K562 (cell line): ENCODE data around the gene LRRC37A3. TPM values are rescaled to one million over a fixed set of nuclear protein-coding genes. Genes with fewer than 3 reads are reported as not detected.
"Not testable (repeated sequence)": the region's sequence is repeated elsewhere in the genome, so short reads cannot be mapped to it uniquely, and the experiment has no call there.

Experiments used
- ATAC-seq: fragments of 200-7000 bp; cut with Tn5 transposase; 3 replicates; pipeline ENCODE4 v1.9.1; 2020; ENCODE audit warnings: moderate library complexity
- BruUV-seq: library from RNA; stranded (reverse); fragments of 400-500 nt; replicated peaks from 2 replicates; lab custom pipeline; 2021; lab: Mats Ljungman, UMichigan
- CTCF ChIA-PET: fragments of 300-600 bp; formaldehyde crosslinking; extraction: SDS; loops from one replicate; lab custom pipeline; 2021; ENCODE audit warnings: low intra/inter-chr PET ratio; lab: Yijun Ruan, JAX
- POLR2A ChIA-PET: fragments of 300-600, 350-650 bp; sonication (Branson Sonifier 250); formaldehyde crosslinking; extraction: SDS; loops from one replicate; lab custom pipeline; 2021; ENCODE audit warnings: antibody characterized with exemption, inconsistent platforms; lab: Yijun Ruan, JAX
- DNase-seq, 4 experiments: peaks; one replicate each; pipeline versions ENCODE4 v3.0.0 to v3.0.0-alpha.2; 2011 to 2018; ENCODE audit warnings: low spot score in 3 of 4, mixed read lengths in 3 of 4; ENCODE audit errors: extremely low read depth in 1 of 4
- FAIRE-seq: peaks from 2 replicates; lab custom pipeline; 2011; peaks lifted over from hg19 to GRCh38; lab: Jason Lieb, UNC
- H2AFZ ChIP-seq: 2 replicates; pipeline ENCODE4 v1.6.0; 2011; ENCODE audit warnings: low read depth, low read length, control low read depth, inconsistent platforms
- H3K27ac ChIP-seq: fragments of 200-600 bp; 3 replicates; pipeline ENCODE4 v1.8.0; 2011; ENCODE audit warnings: low read depth, mild to moderate bottlenecking, control low read depth, inconsistent platforms, low read length, moderate library complexity, mixed read lengths; ENCODE audit errors: extremely low read depth
- H3K27me3 ChIP-seq, 2 experiments: fragments of 300-600 bp in 1 of 2; 2 replicates in 1 of 2; 3 replicates in 1 of 2; pipeline versions ENCODE4 v1.6.0 to v1.8.0; 2011; ENCODE audit warnings: inconsistent platforms in 2 of 2, low read length in 2 of 2, mild to moderate bottlenecking in 1 of 2, mixed read lengths in 1 of 2, moderate library complexity in 1 of 2; ENCODE audit not compliant: control insufficient read depth in 2 of 2, insufficient read depth in 2 of 2
- H3K36me3 ChIP-seq: fragments of 300-600 bp; 3 replicates; pipeline ENCODE4 v1.8.0; 2011; ENCODE audit warnings: mild to moderate bottlenecking, low read length, inconsistent platforms; ENCODE audit not compliant: control insufficient read depth, insufficient read depth
- H3K4me1 ChIP-seq, 2 experiments: fragments of 200-600 bp in 1 of 2; replicated peaks in 1 of 2; 2 replicates in 1 of 2; 3 replicates in 1 of 2; pipeline versions ENCODE4 v1.5.1 to v1.8.0; 2011; ENCODE audit warnings: inconsistent platforms in 2 of 2, low read length in 2 of 2, mild to moderate bottlenecking in 1 of 2, mixed read lengths in 1 of 2, moderate library complexity in 1 of 2; ENCODE audit not compliant: control insufficient read depth in 2 of 2, insufficient read depth in 2 of 2
- H3K4me2 ChIP-seq: 2 replicates; pipeline ENCODE4 v1.6.1; 2011; ENCODE audit warnings: low read length, control low read depth, inconsistent platforms, mixed read lengths; ENCODE audit not compliant: insufficient read depth
- H3K4me3 ChIP-seq: fragments of 200-600 bp; sonication (generic), shearing (Covaris generic); 2 replicates; pipeline ENCODE4 v1.5.1; 2016; ENCODE audit warnings: control low read depth, inconsistent platforms
- H3K79me2 ChIP-seq: fragments of 200-600 bp; 3 replicates; pipeline ENCODE4 v1.8.0; 2011; ENCODE audit warnings: low read length, inconsistent platforms; ENCODE audit not compliant: control insufficient read depth, insufficient read depth
- H3K9ac ChIP-seq, 2 experiments: 2 replicates each; pipeline versions ENCODE4 v1.6.0 to v1.6.1; 2011; ENCODE audit warnings: low read depth in 2 of 2, low read length in 2 of 2, control low read depth in 1 of 2, inconsistent platforms in 1 of 2, mild to moderate bottlenecking in 1 of 2, mixed read lengths in 1 of 2; ENCODE audit not compliant: insufficient read depth in 1 of 2
- H3K9me1 ChIP-seq: one replicate; pipeline ENCODE4 v1.6.0; 2011; ENCODE audit warnings: inconsistent platforms, mild to moderate bottlenecking, low read length, moderate library complexity; ENCODE audit not compliant: control insufficient read depth, insufficient read depth
- H3K9me3 ChIP-seq: replicated peaks from 2 replicates; pipeline ENCODE4 v1.5.1; 2011; ENCODE audit warnings: low read depth, low read length, inconsistent platforms; ENCODE audit not compliant: control insufficient read depth, insufficient read depth
- H4K20me1 ChIP-seq: replicated peaks from 2 replicates; pipeline ENCODE4 v1.6.1; 2011; ENCODE audit warnings: low read length, inconsistent platforms, mixed read lengths; ENCODE audit not compliant: control insufficient read depth, insufficient read depth
- WGBS: fragments of 100-300 bp; shearing (Covaris generic); methylation state at CpG from one replicate; pipeline ENCODE4 v1.1.6; 2016; ENCODE audit warnings: low coverage, mixed read lengths; ENCODE audit not compliant: insufficient coverage; ENCODE audit errors: missing lambda C conversion rate; 5-methylcytosine and 5-hydroxymethylcytosine counted together
- in situ Hi-C: fragments of 300-500 bp; cut with MboI; formaldehyde crosslinking; loops from 4 replicates; pipeline ENCODE4 v1.15.0; 2018; ENCODE audit warnings: inconsistent platforms, mixed read lengths
- intact Hi-C: fragments of 100-400 bp; cut with micrococcal nuclease; formaldehyde crosslinking; loops from 2 replicates; pipeline ENCODE4 v1.14.2; 2022
- polyA plus RNA-seq, 8 experiments: library from polyadenylated mRNA; depleted of rRNA in 4 of 8; stranded (reverse) in 5 of 8; unstranded in 3 of 8; fragments of >200 nt; fragmentation: Nextera tagmentation in 2 of 8; fragmentation: Illumina TruSeq in 1 of 8; extraction: Ambion mirVana in 2 of 8; extraction: Trizol in 1 of 8; gene quantifications; 2 replicates each; pipeline versions ENCODE4 v1.2.1 to v1.2.3, GENCODE V29; 2011 to 2014; ENCODE audit warnings: inconsistent platforms in 1 of 8, missing spikeins in 1 of 8
- total RNA-seq, 7 experiments: library from RNA; depleted of rRNA in 6 of 7; stranded (reverse); fragments of >200 nt in 6 of 7; fragmentation: Illumina TruSeq in 2 of 7; extraction: Trizol in 2 of 7; gene quantifications; 2 replicates each; pipeline versions ENCODE4 v1.2.1 to v1.2.3, GENCODE V29; 2011 to 2021; ENCODE audit warnings: low replicate concordance in 1 of 7

LRRC37A3 gene
- total and polyA plus RNA-seq, 9 of the 15 experiments (the other 6 are each of a cell fraction or from before 2014, with no cell fraction given), result 0.14 to 5.9 (median 2.2) TPM

DNA sequence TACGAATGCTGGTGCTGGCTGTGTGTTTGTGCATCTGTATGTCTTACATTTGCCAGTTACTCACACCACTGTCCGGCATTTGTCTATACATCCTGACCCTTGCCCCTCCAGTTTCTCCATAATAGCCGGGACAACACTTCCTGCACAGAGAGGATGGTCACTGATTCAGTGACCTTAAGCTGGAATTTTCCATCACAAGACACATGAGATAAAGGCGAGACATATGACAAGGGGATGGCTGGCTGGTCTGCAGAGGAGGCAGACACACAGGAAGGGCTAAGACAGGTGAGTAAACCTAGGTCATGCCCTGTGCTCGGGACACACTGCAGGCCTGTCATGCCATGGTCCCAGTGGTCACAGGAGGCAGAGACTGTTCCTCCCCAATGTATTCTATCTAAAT lies 100.4 kb downstream of the LRRC37A3 start:
- POLR2A ChIA-PET, result not testable (repeated sequence)

DNA sequence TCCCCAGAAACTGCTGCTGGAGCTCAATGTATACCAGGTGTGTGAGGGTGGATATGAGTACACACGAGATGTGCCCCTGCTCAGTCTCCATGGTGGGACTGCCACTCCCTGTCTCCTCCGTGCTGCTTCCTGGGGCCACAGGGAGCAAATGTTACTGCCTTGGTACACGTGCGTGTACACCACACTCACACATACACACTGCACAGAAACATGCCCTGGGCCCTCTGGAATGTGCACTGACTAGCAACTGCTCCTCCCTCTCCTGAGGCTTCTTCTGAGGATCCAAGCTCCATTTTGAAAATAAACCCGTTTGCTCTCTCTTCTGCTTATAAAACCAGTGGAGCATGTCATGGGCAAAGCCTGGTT lies 103.5 kb downstream of the LRRC37A3 start:
- H4K20me1 ChIP-seq, H3K4me2 ChIP-seq, BruUV-seq, H3K9ac ChIP-seq, H3K27ac ChIP-seq, POLR2A ChIA-PET, intact Hi-C loops, H3K9me3 ChIP-seq, in situ Hi-C loops, ATAC-seq, H3K36me3 ChIP-seq, H3K27me3 ChIP-seq, H3K79me2 ChIP-seq, FAIRE-seq, DNase-seq, H3K4me3 ChIP-seq, H3K4me1 ChIP-seq, H2AFZ ChIP-seq, CTCF ChIA-PET, H3K9me1 ChIP-seq: not testable (repeated sequence)
- 56% methylated on average over 5 of the region's 5 CpGs for WGBS

More for the DNA sequence above, 100.4 kb downstream of the LRRC37A3 start:
- CTCF ChIA-PET, H3K4me3 ChIP-seq, ATAC-seq, H4K20me1 ChIP-seq, H3K79me2 ChIP-seq, DNase-seq, H3K27me3 ChIP-seq, H2AFZ ChIP-seq, H3K9me1 ChIP-seq, FAIRE-seq, H3K4me1 ChIP-seq, intact Hi-C loops, H3K36me3 ChIP-seq, BruUV-seq, H3K27ac ChIP-seq, in situ Hi-C loops, H3K9ac ChIP-seq, H3K9me3 ChIP-seq, H3K4me2 ChIP-seq: not testable (repeated sequence)
- WGBS, result 88% methylated on average over 4 of the region's 5 CpGs

DNA sequence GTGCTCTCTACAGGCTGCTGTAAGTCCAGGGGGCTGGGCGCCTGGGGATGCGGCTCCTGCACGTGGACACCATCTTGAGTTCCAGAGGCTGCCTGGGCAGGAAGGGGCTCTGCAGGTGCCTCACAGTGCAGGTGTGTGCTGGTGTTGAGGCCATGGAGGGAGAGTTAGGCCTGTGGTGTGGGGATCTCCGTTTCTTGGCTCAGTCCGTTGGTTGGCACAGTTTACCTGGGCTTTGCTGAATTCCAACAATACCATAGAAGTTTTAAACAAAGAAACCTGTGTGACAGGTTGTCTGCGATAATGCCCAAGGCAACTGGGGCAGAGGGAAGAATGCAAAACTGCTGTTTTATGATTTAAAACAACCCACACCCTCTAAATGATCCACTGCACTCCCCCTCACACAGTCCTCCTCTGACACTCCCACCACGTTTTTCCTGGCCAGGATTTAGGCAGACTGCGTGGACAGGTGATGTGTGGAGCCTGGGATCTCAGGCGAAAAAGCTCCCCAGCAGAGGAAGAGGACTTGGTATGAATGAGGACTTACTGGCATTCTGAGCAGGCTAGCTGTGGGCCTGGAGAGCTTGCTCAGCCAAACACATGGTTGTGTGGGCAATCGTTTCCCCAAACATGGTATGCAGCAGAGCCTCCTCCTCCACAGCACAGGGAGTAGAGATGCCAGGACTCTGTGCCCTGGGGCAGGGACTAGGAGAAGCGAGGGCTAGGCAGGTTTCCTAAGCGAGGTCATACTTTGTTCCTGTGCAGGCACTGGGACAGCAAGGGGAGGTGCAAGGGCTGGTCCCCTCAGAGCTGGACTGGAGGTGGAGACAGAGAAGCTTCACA lies 104.1 kb downstream of the LRRC37A3 start:
- H3K27me3 ChIP-seq, BruUV-seq, H3K4me2 ChIP-seq, CTCF ChIA-PET, H3K27ac ChIP-seq, POLR2A ChIA-PET, in situ Hi-C loops, H3K4me3 ChIP-seq, H3K4me1 ChIP-seq, intact Hi-C loops, H4K20me1 ChIP-seq, H2AFZ ChIP-seq, FAIRE-seq, DNase-seq, H3K9me1 ChIP-seq, H3K9ac ChIP-seq, H3K36me3 ChIP-seq, ATAC-seq, H3K9me3 ChIP-seq, H3K79me2 ChIP-seq: not testable (repeated sequence)
- 63% methylated on average over 7 of the region's 12 CpGs for WGBS
